ENCODE measurements around the gene ZNF324B. TPM values are rescaled to one million over a fixed set of nuclear protein-coding genes. Genes with fewer than 3 reads are reported as not detected.
"Not testable (repeated sequence)": the region's sequence is repeated elsewhere in the genome, so short reads cannot be mapped to it uniquely, and the experiment has no call there.

The ZNF324B gene
- total RNA-seq, 2 experiments from 2014 or later: 7.6 to 8.2 TPM

GRCh38 chr19:58483776-58484175 is 32.4 kb downstream of the ZNF324B start:
- Mint-ChIP-seq H3K9me3 (no peaks in the 10 kb centered on the region), H3K4me1 (ENCODE audit: low read depth) (no peaks in the 10 kb centered on the region), H3K4me3 (no peak overlapping the region), H3K36me3 (ENCODE audit: low read depth) (peaks cover 6% of the 10 kb centered on the region), H3K27ac (no peak overlapping the region), H3K27me3 (no peaks in the 10 kb centered on the region)
- CTCF ChIA-PET: no interaction called here
- POLR2A ChIA-PET: no interaction called here
- TF ChIP-seq CTCF (IDR thresholded peaks at IDR 0.05): no peak
- ATAC-seq: no peak
- intact Hi-C loops (cut with micrococcal nuclease): no loop called here
- DNase-seq: no peak

GRCh38 chr19:58484349-58484748 is 32.9 kb downstream of the ZNF324B start:
- H3K27me3 Mint-ChIP-seq; H3K4me3 Mint-ChIP-seq; H3K9me3 Mint-ChIP-seq; CTCF ChIA-PET; H3K36me3 Mint-ChIP-seq (ENCODE audit: low read depth); H3K27ac Mint-ChIP-seq; intact Hi-C loops (cut with micrococcal nuclease); DNase-seq; H3K4me1 Mint-ChIP-seq (ENCODE audit: low read depth); ATAC-seq: not testable (repeated sequence)
- POLR2A ChIA-PET: interaction anchor here (1.0 kb wide), 1 partner anchor 14 kb away, joined by 3 read pairs; no protein-coding TSS in a partner anchor

DNA sequence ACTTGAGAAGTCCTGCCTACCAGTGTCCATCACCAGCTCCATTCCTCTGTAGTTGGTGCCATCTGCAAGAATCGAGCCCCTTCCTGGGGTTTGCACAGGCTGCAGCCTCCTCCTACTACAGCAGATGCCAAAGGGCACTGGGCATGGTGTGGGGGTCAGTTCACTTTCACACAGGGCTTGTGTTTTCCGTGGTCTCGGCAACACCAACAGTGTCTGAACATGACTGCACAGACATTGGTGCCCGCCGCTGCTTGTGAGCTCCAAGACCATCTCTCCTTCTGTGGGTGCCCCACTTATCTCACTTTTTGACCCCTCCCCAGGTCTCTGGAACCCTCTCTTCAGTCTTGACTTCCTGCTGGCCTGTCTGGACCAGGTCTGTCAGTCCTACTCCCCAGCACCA is 40.0 kb downstream of the ZNF324B start:
- H3K4me3 Mint-ChIP-seq: no peak overlapping the region
- CTCF ChIA-PET: no interaction called here
- POLR2A ChIA-PET: no interaction called here
- H3K36me3 Mint-ChIP-seq (ENCODE audit: low read depth): peaks cover 6% of the 10 kb centered on the region
- no peak for DNase-seq
- no peak overlapping the region for H3K27ac Mint-ChIP-seq
- no peak for ATAC-seq
- H3K27me3 Mint-ChIP-seq: no peaks in the 10 kb centered on the region
- intact Hi-C loops (cut with micrococcal nuclease): no loop called here
- H3K4me1 Mint-ChIP-seq (ENCODE audit: low read depth): peaks cover 10% of the 10 kb centered on the region
- no peak for TF ChIP-seq CTCF (IDR thresholded peaks at IDR 0.05)
- no peaks in the 10 kb centered on the region for H3K9me3 Mint-ChIP-seq

GRCh38 chr19:58492265-58492664 is 40.8 kb downstream of the ZNF324B start:
- Mint-ChIP-seq H3K36me3 (ENCODE audit: low read depth) (peaks cover 6% of the 10 kb centered on the region), H3K27ac (no peak overlapping the region), H3K4me3 (no peak overlapping the region), H3K27me3 (no peaks in the 10 kb centered on the region), H3K4me1 (ENCODE audit: low read depth) (peaks cover 15% of the 10 kb centered on the region), H3K9me3 (no peaks in the 10 kb centered on the region)
- POLR2A ChIA-PET: interaction anchor here (1.0 kb wide), 1 partner anchor 15 kb away, joined by 4 read pairs; no protein-coding TSS in a partner anchor
- no peak for TF ChIP-seq CTCF (IDR thresholded peaks at IDR 0.05)
- CTCF ChIA-PET: interaction anchor here (1.5 kb wide), 1 partner anchor 27 kb away, joined by 3 read pairs; the partner anchor contains the start of gene ZBTB45
- no peak for ATAC-seq
- intact Hi-C loops (cut with micrococcal nuclease): no loop called here
- no peak for DNase-seq

DNA sequence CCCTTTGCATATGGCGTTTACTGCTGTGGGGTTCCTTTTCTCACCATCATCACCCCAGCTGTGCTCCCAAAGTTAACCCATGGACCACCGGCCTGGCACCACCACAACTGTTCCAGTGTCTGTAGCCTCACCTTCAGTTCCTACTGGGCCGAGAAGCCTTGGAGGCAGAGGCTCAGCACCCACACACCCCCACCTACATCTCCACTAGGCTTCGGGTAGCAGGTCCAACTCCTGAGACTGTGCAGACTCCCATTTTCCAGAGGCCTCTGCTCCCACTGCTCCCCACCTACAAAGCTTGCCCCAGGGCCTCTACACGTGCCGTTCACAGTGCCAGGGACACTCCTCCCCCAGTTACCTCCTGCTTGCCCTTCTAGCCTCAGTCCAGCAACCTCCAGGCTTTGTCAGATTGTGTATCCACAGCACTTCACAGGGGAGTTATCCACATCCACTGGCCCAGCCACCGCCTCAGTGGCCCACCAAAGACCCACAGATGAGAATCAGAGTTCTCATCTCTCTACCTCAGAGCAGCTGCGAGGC is 46.3 kb downstream of the ZNF324B start:
- DNase-seq: no peak
- no peak overlapping the region for H3K27ac Mint-ChIP-seq
- H3K36me3 Mint-ChIP-seq (ENCODE audit: low read depth): peaks cover 4% of the 10 kb centered on the region
- TF ChIP-seq CTCF (IDR thresholded peaks at IDR 0.05): no peak
- peaks cover 23% of the 10 kb centered on the region for H3K4me1 Mint-ChIP-seq (ENCODE audit: low read depth)
- H3K4me3 Mint-ChIP-seq: peak overlapping the region; percentile 87
- ATAC-seq: no peak
- intact Hi-C loops (cut with micrococcal nuclease): no loop called here
- ChIA-PET CTCF (interaction anchor here (1.3 to 1.5 kb wide), 2 partner anchors 16 to 22 kb away, joined by 4 read pairs; partner anchors contain the start of gene ZBTB45), POLR2A (interaction anchor here (1.2 kb wide), 2 partner anchors 13 to 21 kb away, joined by 3 to 5 read pairs; partner anchors contain the start of gene ZNF446)
- peaks cover 6% of the 10 kb centered on the region for H3K9me3 Mint-ChIP-seq
- H3K27me3 Mint-ChIP-seq: no peaks in the 10 kb centered on the region

Measured in activated CD8-positive, alpha-beta T cell treated with anti-CD3 and anti-CD28 coated beads for 36 hours (primary cell).